NCI-H526 treated with DMSO at 0.1 percent for 48 hours (cell line): ENCODE measurements around the gene SLC25A27.
A peak's percentile ranks its signal among the peaks of the same experiment; 100 is the strongest.

Source experiments
- DNase-seq: peaks from one replicate; lab custom pipeline; 2025; lab: John Stamatoyannopoulos, UW

The SLC25A27 gene

DNA sequence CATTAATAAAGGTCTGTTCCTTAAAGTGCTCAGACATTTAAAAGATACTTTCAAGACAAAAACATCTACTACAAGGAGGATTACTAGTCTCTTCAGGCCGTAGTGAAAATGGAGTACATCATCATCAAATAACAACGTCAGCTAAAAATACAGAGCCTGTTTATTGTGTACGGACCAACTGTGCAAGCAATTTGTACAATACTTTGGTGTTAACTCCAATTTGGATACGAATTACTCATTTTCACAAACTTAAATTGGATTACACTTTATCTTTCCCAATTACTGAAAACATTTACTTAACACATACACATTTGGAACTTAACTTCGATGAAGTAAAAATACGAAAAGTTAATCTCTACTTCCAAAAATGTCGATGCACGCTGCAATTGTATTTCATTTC lies 959 bp upstream of the SLC25A27 start:
- DNase-seq = peak; percentile 38

DNA sequence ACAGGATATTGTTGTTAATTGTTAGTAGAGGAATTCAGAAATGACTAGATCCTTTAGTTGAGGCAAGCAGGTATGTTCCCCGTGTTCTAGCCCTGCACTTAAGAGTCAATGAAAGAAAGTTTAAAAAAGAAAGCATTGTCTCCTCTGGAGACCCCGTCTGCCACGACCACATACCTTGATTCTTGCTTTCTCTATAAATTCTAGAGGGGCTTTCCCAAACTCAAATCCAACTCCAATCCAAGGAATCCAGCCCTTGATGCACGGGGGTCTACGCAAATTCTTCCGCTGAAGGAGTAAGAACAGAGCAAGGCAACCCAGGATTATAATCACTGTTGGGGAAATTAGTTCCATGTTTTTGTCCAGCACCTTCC lies 558 bp upstream of the SLC25A27 start:
- no peak for DNase-seq

DNA sequence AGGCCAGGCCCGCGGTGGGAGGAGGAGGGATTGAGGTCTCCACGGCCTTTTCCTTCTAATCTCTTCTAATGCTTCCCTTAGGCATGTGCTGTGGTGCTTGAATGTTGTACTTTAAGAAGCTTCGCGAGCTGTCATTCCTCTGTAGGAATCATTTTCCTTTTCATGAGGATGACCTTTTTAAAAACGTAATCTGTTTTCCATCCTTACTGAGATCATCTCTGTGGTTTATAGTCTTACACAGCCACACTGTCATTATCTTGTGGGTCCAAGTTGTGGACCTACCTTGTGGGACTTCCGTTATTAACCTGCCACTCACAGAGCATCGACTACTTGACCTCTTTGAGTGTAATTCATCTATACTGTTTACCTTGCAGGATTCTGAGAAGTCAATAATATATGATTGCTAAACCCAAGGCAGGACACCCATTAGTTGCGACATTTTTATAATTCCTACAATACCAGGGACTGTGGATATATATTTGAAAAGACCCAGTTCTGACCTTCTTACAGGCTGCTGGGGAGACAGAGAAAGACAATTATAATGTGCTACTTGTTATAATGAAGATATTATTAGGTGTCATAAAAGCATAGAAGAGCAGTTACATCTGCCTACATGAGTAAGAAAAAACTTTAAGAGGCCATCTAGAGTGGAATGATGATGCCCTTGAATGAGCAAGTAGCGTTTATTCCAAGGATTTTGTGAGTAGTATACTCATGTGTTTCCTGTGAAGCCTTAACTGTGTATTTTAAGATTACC lies 842 bp downstream of the SLC25A27 start:
- no peak for DNase-seq

GRCh38 chr6:46655803-46656202 lies 3.0 kb downstream of the SLC25A27 start:
- DNase-seq = no peak

- no peak for DNase-seq
Observed at GRCh38 chr6:46657642-46658041, 4.9 kb downstream of the SLC25A27 start.

DNA sequence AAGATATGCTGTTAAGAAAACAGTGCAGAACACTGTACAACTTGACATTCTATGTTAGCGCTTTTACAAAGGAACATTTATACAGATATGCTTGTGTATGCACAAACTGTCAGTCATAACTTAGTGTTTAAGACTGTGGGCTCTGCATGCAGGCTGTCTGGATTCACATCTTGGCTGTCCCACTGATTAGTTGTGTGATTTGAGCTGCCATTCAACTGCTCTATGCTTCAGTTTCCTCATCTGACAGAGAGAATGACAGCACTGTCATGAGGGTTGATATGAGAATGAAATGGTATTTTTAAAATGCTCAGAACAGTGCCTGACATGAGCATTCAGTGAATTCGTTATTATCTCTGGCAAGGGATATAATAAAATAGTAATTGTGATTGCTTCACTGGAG lies 8.7 kb downstream of the SLC25A27 start:
- DNase-seq = no peak

DNA sequence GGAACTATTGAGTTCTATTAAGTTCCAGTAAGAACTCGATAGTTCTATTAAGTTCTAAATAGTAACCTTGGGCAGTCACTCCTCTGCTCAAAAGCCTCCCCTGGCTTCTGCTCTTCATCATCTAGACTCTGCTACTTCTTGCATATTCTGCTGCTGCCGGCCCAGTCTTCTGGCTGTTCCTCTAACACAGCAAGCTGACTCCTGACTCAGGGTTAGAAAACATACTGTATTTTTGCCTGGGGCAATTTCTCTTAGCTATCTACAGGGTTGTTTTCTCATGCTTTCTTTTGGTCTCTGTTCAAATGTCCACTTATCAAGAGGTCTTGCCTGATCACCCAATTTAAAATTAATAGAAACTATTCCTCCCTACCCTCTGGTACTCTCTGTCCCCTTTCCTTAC lies 14.6 kb downstream of the SLC25A27 start:
- DNase-seq = no peak

- DNase-seq = no peak
Observed at GRCh38 chr6:46674410-46674809, 21.6 kb downstream of the SLC25A27 start.

GRCh38 chr6:46676604-46677313 lies 24.0 kb downstream of the SLC25A27 start:
- DNase-seq = no peak

GRCh38 chr6:46677314-46677654 lies 24.5 kb downstream of the SLC25A27 start:
- no peak for DNase-seq

- no peak for DNase-seq
Observed at GRCh38 chr6:46684771-46685170, 32.0 kb downstream of the SLC25A27 start.

DNA sequence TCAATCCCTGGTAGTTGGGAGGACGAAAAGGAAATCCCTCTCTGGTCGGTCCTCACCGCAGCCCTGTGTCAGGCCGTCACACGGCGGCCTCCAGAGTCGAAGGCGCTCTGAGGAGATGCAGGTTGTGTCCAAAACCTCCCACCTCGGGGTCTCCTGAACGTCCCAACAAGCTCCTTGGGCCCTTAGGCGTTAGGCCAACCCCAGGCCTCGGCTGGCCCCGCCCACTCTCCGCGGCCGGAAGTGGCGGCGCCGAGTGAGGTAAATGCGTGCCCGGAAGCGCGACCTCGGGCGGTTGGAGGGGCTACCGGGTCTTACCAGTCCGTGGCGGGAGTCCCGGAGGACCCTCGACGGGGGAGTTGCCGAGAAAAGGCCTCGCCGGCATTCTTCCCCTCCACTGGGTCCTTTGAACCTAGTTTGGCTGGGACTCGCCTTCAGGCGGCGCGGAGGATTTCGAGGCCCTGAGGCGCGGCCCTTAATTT lies 34.9 kb downstream of the SLC25A27 start, which contains the start of gene TDRD6:
TDRD6 (plus strand) TSS at position 267 of the 479 bp plus-strand sequence. CDS start 244 bp downstream, outside the sequence.
- DNase-seq = no peak

- no peak for DNase-seq
Observed at GRCh38 chr6:46688117-46688965, 35.6 kb downstream of the SLC25A27 start.

- DNase-seq = no peak
Observed at GRCh38 chr6:46688966-46689335, 36.2 kb downstream of the SLC25A27 start.

DNA sequence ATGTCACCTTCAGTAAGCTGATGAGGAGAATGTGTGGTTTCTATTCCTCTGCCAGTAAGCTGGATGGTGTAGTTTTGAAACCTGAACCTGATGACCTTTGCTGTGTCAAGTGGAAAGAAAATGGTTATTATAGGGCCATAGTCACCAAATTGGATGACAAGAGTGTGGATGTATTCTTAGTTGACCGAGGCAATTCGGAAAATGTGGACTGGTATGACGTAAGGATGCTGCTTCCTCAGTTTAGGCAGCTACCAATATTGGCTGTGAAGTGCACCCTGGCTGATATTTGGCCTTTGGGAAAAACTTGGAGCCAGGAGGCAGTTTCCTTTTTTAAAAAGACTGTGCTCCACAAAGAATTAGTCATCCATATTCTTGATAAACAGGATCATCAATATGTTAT lies 36.9 kb downstream of the SLC25A27 start:
- no peak for DNase-seq

GRCh38 chr6:46690141-46690755 lies 37.5 kb downstream of the SLC25A27 start:
- DNase-seq = no peak

DNA sequence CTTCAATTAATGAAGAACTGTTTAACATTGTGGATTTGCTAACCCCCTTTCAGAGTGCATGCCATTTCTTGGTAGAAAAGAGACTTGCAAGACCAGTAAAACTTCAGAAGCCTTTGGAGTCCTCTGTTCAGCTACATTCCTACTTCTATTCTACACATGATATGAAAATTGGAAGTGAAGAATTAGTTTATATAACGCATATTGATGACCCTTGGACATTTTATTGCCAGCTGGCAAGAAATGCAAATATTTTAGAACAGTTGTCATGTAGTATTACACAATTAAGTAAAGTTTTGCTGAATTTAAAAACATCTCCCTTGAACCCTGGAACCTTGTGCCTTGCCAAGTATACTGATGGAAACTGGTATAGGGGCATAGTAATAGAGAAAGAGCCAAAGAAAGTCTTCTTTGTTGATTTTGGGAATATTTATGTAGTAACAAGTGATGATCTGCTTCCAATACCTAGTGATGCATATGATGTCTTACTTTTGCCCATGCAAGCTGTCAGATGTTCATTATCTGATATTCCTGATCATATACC lies 38.2 kb downstream of the SLC25A27 start:
- DNase-seq = no peak

DNA sequence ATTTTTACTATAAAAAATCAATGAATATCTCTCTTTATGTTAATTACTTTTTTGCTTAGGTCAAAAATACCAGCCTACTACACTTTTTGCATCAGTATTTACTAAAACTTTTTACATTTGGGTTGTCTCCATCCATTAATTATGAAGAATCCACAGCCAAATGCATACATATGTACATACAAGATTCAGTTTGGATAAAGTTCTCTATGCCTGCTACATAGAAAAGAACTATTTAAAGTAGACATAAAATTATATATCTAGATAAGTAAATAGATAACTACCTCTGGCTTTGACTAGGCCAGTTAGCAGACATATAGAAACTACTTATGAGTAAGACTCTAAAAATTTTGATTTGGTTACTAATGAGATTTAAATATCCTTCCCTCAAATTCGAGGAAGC lies 47.2 kb downstream of the SLC25A27 start:
- DNase-seq = no peak

DNA sequence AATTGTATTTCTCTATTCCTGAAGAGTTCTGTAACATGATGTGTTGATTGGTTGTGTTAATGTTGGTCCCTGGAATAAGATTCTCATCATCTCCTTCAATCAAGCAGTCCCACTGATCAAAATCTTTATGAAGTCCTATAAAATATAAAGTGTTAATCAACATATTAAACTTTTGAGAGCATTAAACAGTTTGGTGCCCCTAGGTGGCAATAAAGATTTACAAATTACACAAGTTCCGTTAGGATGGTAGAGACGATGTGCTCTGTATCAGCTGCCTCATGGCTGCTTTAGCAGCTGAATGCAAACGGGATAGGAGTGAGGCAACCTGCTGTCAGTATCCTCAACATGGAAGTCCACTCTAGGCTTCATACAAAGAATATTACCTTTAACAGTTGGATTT lies 51.8 kb downstream of the SLC25A27 start:
- peak; percentile 31 for DNase-seq

DNA sequence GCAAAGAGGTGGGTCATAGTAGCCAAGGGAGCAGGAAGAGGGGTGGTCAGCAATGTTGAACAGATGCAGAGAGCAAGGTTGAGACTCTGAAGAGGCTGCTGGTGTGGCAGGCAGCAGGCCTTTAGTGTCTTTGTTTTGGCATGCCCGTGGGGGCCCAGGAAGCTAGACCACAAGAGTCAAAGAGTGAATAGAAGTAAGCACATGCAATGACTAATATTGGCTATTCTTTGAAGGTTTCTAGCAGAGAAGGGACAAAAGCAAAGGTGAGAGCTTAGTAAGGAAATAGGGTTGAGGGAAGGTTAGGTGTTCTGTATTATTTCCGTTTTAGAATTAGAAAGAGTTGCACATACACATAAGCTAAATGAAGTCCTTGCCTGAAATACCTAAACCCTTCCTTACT lies 53.7 kb downstream of the SLC25A27 start:
- no peak for DNase-seq

GRCh38 chr6:46711491-46711890 lies 58.7 kb downstream of the SLC25A27 start:
- no peak for DNase-seq

GRCh38 chr6:46715141-46715540 lies 62.4 kb downstream of the SLC25A27 start:
- DNase-seq = no peak
